Endodermal cell (in vitro differentiated cells): Measurements from ENCODE around the gene PGBD5. TPM values are rescaled to one million over a fixed set of nuclear protein-coding genes. Genes with fewer than 3 reads are reported as not detected.

Experiments used
- DNase-seq: peaks from one replicate; pipeline ENCODE4 v3.0.0-alpha.2; 2017
- H3K27ac ChIP-seq: 2 replicates; pipeline ENCODE4 v1.5.1; 2013; ENCODE audit warnings: mild to moderate bottlenecking, low read depth, low read length, moderate library complexity
- H3K27me3 ChIP-seq: 2 replicates; pipeline ENCODE4 v1.6.1; 2013; ENCODE audit warnings: mild to moderate bottlenecking, low read length, moderate library complexity; ENCODE audit not compliant: insufficient read depth, control insufficient read depth, poor library complexity, severe bottlenecking
- H3K36me3 ChIP-seq: 2 replicates; pipeline ENCODE4 v1.7.0; 2013; ENCODE audit warnings: mild to moderate bottlenecking, low read length, moderate library complexity; ENCODE audit not compliant: control insufficient read depth, insufficient read depth
- H3K4me1 ChIP-seq: one replicate; pipeline ENCODE4 v1.7.0; 2013; ENCODE audit warnings: low read length; ENCODE audit not compliant: control insufficient read depth, insufficient read depth
- H3K4me3 ChIP-seq: 2 replicates; pipeline ENCODE4 v1.5.1; 2013; ENCODE audit warnings: mild to moderate bottlenecking, low read length, moderate library complexity
- H3K9ac ChIP-seq: 2 replicates; pipeline ENCODE4 v1.6.1; 2013; ENCODE audit warnings: mild to moderate bottlenecking, low read length, moderate library complexity; ENCODE audit not compliant: poor library complexity, severe bottlenecking; ENCODE audit errors: extremely low read depth
- H3K9me3 ChIP-seq: 2 replicates; pipeline ENCODE4 v1.6.1; 2013; ENCODE audit warnings: mild to moderate bottlenecking, low read length, moderate library complexity; ENCODE audit not compliant: control insufficient read depth
- H3K27ac Mint-ChIP-seq: 2 replicates; pipeline ENCODE4 v1.8.0; 2020; ENCODE audit warnings: mixed read lengths
- H3K27me3 Mint-ChIP-seq: 2 replicates; pipeline ENCODE4 v1.8.0; 2021; ENCODE audit warnings: mild to moderate bottlenecking, mixed read lengths; ENCODE audit not compliant: insufficient read depth
- H3K36me3 Mint-ChIP-seq: 2 replicates; pipeline ENCODE4 v1.8.0; 2020; ENCODE audit warnings: low read depth, mixed read lengths
- H3K4me1 Mint-ChIP-seq: 2 replicates; pipeline ENCODE4 v1.8.0; 2020; ENCODE audit warnings: mixed read lengths
- H3K4me3 Mint-ChIP-seq: 2 replicates; pipeline ENCODE4 v1.8.0; 2020; ENCODE audit warnings: mild to moderate bottlenecking, moderate library complexity, mixed read lengths
- H3K9me3 Mint-ChIP-seq: 2 replicates; pipeline ENCODE4 v1.8.0; 2020; ENCODE audit warnings: mild to moderate bottlenecking, mixed read lengths
- WGBS, 2 experiments: methylation state at CpG; one replicate each; pipeline versions ENCODE4 v1.1.5 to v1.1.7; 2013; ENCODE audit warnings: missing lambda C conversion rate in 2 of 2, mixed read lengths in 1 of 2; ENCODE audit not compliant: insufficient coverage in 1 of 2, insufficient read length in 1 of 2; 5-methylcytosine and 5-hydroxymethylcytosine counted together
- total RNA-seq, 2 donors: library from RNA; stranded (reverse); fragmentation: NEBNext Ultra II Directional in 1 of 2; extraction: Animal tissue kit (Norgen Biotek cat#: 25700) in 1 of 2; gene quantifications; 2 replicates in 1 of 2; 3 replicates in 1 of 2; pipeline ENCODE4 v1.2.1, GENCODE V29; 2021
- TF ChIP-seq, protein P1 (sequence below): fragments of 200-600 bp; sonication (generic); conservative IDR thresholded peaks from 2 replicates; pipeline ENCODE4 v1.5.0; 2021; ENCODE audit warnings: antibody characterized with exemption, mild to moderate bottlenecking

Gene PGBD5
- total RNA-seq, 2 donors from 2014 or later: 1.3 to 4.6 TPM

- Mint-ChIP-seq H3K9me3 (no peaks in the 10 kb centered on the region), H3K36me3 (no peaks in the 10 kb centered on the region), H3K4me1 (peaks cover 3% of the 10 kb centered on the region), H3K27ac (no peak overlapping the region), H3K4me3 (no peak overlapping the region), H3K27me3 (no peaks in the 10 kb centered on the region)
- no peak overlapping the region for H3K9ac ChIP-seq
- 88 to 96% methylated on average over 4 of the region's 4 CpGs for WGBS, 2 experiments
- no peaks in the 10 kb centered on the region for H3K36me3 ChIP-seq
- H3K9me3 ChIP-seq: no peaks in the 10 kb centered on the region
- TF ChIP-seq, protein P1, sequence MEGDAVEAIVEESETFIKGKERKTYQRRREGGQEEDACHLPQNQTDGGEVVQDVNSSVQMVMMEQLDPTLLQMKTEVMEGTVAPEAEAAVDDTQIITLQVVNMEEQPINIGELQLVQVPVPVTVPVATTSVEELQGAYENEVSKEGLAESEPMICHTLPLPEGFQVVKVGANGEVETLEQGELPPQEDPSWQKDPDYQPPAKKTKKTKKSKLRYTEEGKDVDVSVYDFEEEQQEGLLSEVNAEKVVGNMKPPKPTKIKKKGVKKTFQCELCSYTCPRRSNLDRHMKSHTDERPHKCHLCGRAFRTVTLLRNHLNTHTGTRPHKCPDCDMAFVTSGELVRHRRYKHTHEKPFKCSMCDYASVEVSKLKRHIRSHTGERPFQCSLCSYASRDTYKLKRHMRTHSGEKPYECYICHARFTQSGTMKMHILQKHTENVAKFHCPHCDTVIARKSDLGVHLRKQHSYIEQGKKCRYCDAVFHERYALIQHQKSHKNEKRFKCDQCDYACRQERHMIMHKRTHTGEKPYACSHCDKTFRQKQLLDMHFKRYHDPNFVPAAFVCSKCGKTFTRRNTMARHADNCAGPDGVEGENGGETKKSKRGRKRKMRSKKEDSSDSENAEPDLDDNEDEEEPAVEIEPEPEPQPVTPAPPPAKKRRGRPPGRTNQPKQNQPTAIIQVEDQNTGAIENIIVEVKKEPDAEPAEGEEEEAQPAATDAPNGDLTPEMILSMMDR: no peak
- H3K27me3 ChIP-seq: no peaks in the 10 kb centered on the region
- no peaks in the 10 kb centered on the region for H3K4me1 ChIP-seq
- DNase-seq: peak; percentile 15
- H3K4me3 ChIP-seq: no peak overlapping the region
- H3K27ac ChIP-seq: no peak overlapping the region
These were observed 12.0 kb downstream of the PGBD5 start for GRCh38 chr1:230414102-230414501.

- Histone ChIP-seq H3K9me3 (no peaks in the 10 kb centered on the region), H3K36me3 (no peaks in the 10 kb centered on the region), H3K9ac (no peak overlapping the region), H3K4me3 (no peak overlapping the region), H3K27me3 (no peaks in the 10 kb centered on the region), H3K4me1 (no peaks in the 10 kb centered on the region), H3K27ac (no peak overlapping the region)
- TF ChIP-seq, protein P1: no peak
- no peak overlapping the region for H3K4me3 Mint-ChIP-seq
- 93% methylated on average over 3 to 6 of the region's 6 CpGs for WGBS, 2 experiments
- no peaks in the 10 kb centered on the region for H3K9me3 Mint-ChIP-seq
- DNase-seq: no peak
- H3K4me1 Mint-ChIP-seq: peaks cover 3% of the 10 kb centered on the region
- H3K27me3 Mint-ChIP-seq: no peaks in the 10 kb centered on the region
- no peak overlapping the region for H3K27ac Mint-ChIP-seq
- no peaks in the 10 kb centered on the region for H3K36me3 Mint-ChIP-seq
These were observed 13.1 kb downstream of the PGBD5 start for GRCh38 chr1:230413061-230413460.

DNA sequence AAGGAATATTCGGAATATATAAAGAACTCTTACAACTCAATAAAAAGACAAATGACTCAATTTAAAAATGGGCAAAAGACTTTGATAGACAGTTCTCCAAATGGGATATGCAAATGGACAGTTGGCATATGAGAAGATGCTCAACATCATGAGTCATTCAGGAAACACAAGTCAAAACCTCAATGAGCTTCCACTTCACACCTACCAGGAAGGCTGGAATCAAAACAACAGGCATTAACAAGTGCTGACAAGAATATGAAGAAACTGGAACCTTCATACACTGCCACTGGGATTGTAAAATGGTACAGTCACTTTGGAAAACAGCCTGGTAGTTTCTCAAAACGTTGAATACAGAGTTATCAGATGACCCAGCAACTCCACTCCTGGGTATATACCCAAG lies 17.2 kb downstream of the PGBD5 start:
- H3K4me1 Mint-ChIP-seq: no peaks in the 10 kb centered on the region
- TF ChIP-seq, protein P1: no peak
- H3K4me3 Mint-ChIP-seq: no peak overlapping the region
- H3K9ac ChIP-seq: no peak overlapping the region
- no peak overlapping the region for H3K4me3 ChIP-seq
- H3K27ac ChIP-seq: no peak overlapping the region
- 67 to 73% methylated on average over 1 of the region's 2 CpGs for WGBS, 2 experiments
- no peaks in the 10 kb centered on the region for H3K9me3 Mint-ChIP-seq
- H3K27ac Mint-ChIP-seq: no peak overlapping the region
- no peaks in the 10 kb centered on the region for H3K27me3 ChIP-seq
- H3K9me3 ChIP-seq: no peaks in the 10 kb centered on the region
- H3K4me1 ChIP-seq: no peaks in the 10 kb centered on the region
- DNase-seq: no peak
- no peaks in the 10 kb centered on the region for H3K36me3 Mint-ChIP-seq
- no peaks in the 10 kb centered on the region for H3K36me3 ChIP-seq
- H3K27me3 Mint-ChIP-seq: no peaks in the 10 kb centered on the region
